ENCODE data around the gene SPP2.

The SPP2 gene

GRCh38 chr2:234044157-234044556, 6.3 kb upstream of the SPP2 start:
- DNase-seq = no peak

- no peak for DNase-seq
These were observed 4.0 kb upstream of the SPP2 start for GRCh38 chr2:234046521-234046920.

- no peak for DNase-seq
These were observed 3.1 kb upstream of the SPP2 start for GRCh38 chr2:234047361-234047760.

DNA sequence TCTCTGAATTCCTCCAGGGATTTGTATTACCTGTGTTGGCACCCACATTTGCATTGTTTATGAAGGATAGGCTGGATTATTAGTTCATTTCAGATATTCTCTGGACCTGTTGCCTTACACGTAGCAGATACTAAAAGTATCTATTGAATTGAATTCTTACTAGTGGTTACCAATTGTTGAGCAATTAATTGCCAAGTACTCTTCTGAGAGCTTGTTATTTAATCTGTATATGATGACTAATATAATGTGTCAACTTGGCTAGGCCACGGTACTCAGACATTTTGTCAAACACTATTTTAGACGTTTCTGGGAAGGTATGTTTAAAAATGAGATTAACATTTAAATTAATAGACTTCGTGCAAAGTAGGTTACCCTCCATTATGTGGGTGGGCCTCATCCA, 2.5 kb upstream of the SPP2 start:
- no peak for DNase-seq

- no peak for DNase-seq
These were observed 1.0 kb downstream of the SPP2 start for GRCh38 chr2:234051374-234052070.

DNA sequence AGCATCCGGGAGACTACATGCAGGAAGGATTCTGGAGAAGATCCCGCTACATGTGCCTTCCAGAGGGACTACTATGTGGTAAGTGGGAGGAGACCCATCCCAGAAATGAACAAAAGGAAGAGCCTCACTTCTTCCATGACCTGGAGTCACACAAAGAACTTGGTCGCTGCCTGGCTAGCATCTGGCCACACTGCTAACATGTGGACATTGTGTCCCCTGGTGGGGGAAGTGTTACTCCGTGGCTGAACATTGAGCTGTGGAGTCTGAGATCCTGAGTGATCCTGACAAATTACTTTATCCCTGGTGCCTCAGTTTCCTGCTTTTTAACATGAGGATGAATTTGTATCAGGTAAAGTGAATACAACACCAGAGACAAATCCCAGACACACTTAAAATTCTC, 8.4 kb downstream of the SPP2 start:
- no peak for DNase-seq

GRCh38 chr2:234060236-234060635, 9.7 kb downstream of the SPP2 start:
- DNase-seq = no peak

GRCh38 chr2:234061624-234062257, 11.2 kb downstream of the SPP2 start:
- no peak for DNase-seq

GRCh38 chr2:234066587-234066986, 16.1 kb downstream of the SPP2 start:
- no peak for DNase-seq

DNA sequence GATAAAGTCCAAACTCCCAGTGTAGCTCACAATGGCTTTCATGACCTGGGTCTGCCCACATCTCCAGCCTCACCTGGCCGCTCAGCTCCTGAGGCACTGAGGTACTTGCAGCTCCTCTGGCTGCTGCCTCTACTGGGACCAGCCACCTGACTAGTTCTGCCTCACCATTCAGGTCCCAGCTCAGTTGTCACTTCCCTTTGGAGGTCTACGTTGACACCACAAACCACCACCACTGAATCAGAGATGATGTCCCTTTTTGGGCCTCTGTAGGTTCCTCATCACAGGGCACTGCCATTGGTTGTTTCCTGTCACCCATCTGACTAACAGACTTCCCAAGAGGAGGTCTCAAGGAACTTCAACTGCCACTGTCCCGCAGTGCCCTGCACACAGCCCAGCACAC, 21.2 kb downstream of the SPP2 start:
- DNase-seq = no peak

GRCh38 chr2:234072454-234072853, 22.0 kb downstream of the SPP2 start:
- DNase-seq = no peak

DNA sequence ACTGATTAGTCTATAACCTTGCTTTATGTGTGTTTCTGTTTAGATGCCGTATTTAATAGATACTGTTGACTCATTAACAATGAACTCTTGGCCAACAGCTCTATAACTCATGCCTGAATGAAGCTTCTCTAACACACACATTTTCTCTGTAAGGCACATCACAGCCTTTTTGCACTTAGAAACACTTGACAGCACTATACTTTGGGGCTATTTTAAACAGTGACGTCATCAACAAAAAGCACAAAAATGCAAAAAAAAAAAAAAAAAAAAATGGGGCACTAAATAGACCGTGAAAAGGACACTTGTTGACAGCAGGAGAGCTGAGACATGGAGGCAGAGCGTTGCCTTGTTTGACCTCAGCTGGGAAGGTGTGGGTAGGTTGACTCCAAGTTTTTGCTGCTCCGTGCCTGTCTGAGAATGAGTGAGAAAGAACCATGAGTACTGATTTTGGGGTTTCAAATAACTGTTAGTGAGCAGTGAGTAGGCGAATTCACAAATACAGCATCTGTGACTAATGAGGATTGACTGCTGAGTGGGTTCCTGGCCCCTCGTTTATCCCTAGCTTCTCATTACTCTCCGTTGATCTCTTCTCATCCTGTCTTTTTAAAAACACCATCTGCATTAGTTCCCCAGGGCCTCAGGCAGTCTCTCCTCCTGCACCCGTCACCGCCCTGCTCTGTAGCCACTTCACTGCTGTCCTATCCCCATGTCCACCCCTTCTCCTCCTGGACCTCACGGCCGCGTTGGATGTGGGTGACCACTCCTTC, 24.4 kb downstream of the SPP2 start:
- no peak for DNase-seq

- no peak for DNase-seq
These were observed 25.0 kb downstream of the SPP2 start for GRCh38 chr2:234075518-234075915.

- DNase-seq = no peak
These were observed 25.4 kb downstream of the SPP2 start for GRCh38 chr2:234075947-234076346.

DNA sequence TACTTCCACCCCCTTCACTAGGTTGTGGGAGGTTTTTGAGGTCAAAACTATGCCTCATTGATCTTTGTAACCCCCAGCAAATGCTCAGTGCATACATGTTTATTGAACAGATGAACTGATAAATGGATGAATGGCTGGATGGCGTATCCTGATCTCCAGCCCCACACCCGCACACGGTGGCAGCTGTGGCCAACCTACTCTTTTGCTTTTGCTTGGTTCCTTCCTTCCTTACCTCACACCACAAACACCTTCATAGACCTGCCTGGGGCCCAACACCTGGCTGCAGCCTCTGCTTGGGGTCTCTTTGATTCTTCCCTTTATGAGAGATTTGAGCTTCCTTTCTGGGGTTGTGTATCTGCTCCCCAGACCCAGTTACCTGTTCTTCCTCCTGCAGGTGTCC, 25.9 kb downstream of the SPP2 start:
- DNase-seq = no peak

- no peak for DNase-seq
These were observed 27.6 kb downstream of the SPP2 start for GRCh38 chr2:234078129-234078528.

DNA sequence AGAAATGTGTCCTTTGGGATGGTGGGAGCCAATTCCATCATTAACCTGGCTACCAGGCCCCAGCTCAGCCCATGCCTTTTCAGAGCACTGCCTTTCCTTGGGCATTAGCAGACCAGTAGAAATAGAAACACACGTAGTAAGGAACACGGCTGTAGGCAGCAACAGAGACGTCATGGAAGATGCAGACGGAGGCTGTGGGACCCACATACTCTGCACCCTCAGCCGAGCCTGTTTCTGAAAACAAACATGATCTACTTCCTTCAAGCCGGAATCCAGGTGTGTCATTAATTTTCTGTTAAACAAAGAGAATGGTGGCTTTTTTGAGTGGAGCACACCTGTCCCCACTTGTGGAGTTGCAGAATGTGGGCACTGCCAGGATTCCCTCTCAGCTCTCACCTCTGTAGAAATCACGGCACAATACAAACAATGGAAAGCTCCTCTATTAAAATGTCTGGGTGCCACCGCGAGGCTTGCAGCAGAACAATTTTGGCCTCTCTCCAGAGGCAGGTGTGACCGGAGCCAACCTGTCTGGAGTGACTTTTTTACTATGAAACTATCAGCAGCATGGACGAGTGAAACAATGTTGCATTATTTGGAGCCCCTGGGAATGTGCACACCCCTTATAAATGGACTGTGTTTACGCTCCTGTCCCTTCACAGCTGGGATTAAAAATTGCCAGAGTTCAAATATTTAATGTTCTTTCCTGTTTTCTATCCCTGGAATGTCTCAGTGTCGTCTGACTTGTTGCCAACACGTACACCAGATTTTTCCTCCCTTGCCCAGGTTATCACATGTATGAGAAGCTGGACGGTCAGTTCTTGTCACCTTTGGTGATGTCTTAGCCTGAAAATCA, 31.7 kb downstream of the SPP2 start:
- DNase-seq = no peak

- DNase-seq = no peak
These were observed 33.3 kb downstream of the SPP2 start for GRCh38 chr2:234083572-234084348.

DNA sequence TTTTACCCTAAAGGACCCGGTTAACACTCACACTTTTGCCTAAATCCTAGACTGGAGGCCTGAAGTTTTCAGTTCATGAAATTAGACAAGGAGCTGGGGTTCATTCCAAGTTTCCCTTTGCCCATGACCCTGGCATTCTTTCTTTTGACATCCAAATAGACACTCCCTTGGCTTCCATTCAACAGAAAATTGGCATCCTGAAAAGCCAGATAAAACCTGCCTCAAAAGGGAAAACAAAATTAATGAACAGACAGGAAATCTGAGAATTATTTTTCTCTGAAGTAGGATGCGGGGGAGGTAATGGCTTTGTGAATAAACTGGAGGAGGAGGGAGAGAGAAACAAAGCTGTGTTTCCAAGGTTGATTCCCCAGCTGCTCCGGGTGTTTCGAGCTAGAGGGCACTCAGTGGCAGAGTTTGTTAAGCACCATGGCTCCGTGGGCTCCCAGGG, 41.0 kb downstream of the SPP2 start:
- DNase-seq = no peak

DNA sequence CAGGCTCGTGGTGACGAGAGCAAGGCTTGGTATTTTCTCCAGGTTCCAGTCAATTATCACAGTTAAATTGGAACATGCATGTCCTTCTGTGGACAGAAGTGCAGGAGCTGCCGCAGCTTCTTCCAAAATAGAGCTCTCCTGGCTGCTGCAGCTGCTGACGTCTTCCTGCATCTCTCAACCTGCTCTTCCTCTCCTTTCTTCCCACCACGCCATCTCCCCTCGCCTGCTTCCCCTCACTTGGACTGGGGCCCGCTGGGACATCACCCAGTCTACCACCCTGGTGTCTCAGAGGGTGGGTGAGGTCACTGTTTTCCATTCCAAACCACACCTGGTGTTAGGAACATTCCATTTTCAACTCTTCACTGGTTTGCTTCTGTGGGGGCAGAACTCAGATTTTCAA, 41.4 kb downstream of the SPP2 start:
- DNase-seq = no peak

DNA sequence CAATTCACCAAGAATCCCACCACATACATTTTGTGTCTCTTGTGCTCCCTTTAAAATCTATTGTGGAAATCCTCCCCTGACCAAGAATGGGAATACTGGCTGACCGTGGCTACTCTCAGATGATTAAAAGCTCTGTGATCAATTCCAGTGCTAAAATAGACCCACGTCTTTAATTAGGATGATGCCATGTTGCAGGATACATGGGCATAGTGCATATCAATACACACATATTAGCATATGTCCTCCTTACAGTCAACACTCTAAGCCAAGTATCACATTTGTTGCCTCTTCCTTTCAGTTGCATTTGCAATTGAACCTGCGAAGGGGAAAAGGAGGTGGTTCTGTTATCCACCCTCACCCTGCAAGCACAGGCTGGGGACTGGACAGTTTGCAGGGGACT, 41.8 kb downstream of the SPP2 start:
- DNase-seq = no peak

DNA sequence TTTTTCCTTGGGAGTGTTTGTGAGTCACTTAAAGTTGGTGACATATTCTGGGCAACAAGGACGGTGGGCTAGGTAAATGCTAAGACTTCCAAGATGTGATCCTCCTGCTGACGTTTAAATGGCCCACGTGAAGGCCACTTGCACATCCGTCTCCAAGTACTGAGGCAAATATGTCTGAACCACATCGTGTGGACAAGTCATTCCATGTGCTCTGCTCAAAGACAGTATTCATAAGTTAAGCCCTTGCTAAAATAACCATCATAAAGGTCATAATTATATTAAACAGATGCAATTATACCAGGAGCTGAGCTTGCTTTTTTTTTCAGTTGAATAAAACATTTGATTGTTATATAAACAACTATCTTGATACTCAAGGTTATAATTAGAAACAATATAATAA, 44.8 kb downstream of the SPP2 start:
- no peak for DNase-seq
